A549 (cell line): ENCODE results near the gene CADM1.

Experiments
- CEBPB ChIP-seq, 2 experiments: fragments of >200 bp in 1 of 2; sonication (Bioruptor Twin) in 1 of 2; formaldehyde crosslinking in 1 of 2; IDR thresholded peaks; 2 replicates each; pipeline ENCODE4 v1.6.1; 2012 to 2016
- CTCF ChIP-seq: fragments of >200 bp; sonication (Bioruptor Twin); formaldehyde crosslinking; IDR thresholded peaks from 3 replicates; pipeline ENCODE4 v1.5.1; 2016
- EP300 ChIP-seq, 2 experiments: fragments of >200 bp; sonication (Bioruptor Twin); formaldehyde crosslinking; IDR thresholded peaks; 2 replicates in 1 of 2; 3 replicates in 1 of 2; pipeline ENCODE4 v1.6.1; 2016 to 2017
- HOXB13 ChIP-seq: fragments of 250-450 bp; sonication (Bioruptor Pico); IDR thresholded peaks from 2 replicates; pipeline ENCODE4 v1.5.0; 2020; ENCODE audit warnings: low read depth, mild to moderate bottlenecking, moderate library complexity
- MAFK ChIP-seq: fragments of 450-650 bp; IDR thresholded peaks from 2 replicates; pipeline ENCODE4 v1.6.1; 2014; ENCODE audit not compliant: partially characterized antibody
- POLR2A ChIP-seq: IDR thresholded peaks from 2 replicates; pipeline ENCODE4 v1.6.1; 2012; ENCODE audit warnings: mild to moderate bottlenecking, low read length
- REST ChIP-seq: fragments of 200-600 bp; sonication (generic); IDR thresholded peaks from 2 replicates; pipeline ENCODE4 v1.6.1; 2016; ENCODE audit warnings: antibody characterized with exemption, mild to moderate bottlenecking, moderate library complexity
- SMC3 ChIP-seq: fragments of >200 bp; sonication (Bioruptor Twin); formaldehyde crosslinking; IDR thresholded peaks from 3 replicates; pipeline ENCODE4 v1.6.1; 2018; ENCODE audit warnings: inconsistent platforms
- TF ChIP-seq, protein P1 (sequence below): IDR thresholded peaks from 2 replicates; pipeline ENCODE4 v1.6.1; 2012; ENCODE audit warnings: low read depth, borderline replicate concordance
- TF ChIP-seq, protein P2 (sequence below): fragments of 450-650 bp; IDR thresholded peaks from 2 replicates; pipeline ENCODE4 v1.6.1; 2014; ENCODE audit warnings: antibody characterized with exemption
- TF ChIP-seq, protein P3 (sequence below): IDR thresholded peaks from 2 replicates; pipeline ENCODE4 v1.6.1; 2012

DNA sequence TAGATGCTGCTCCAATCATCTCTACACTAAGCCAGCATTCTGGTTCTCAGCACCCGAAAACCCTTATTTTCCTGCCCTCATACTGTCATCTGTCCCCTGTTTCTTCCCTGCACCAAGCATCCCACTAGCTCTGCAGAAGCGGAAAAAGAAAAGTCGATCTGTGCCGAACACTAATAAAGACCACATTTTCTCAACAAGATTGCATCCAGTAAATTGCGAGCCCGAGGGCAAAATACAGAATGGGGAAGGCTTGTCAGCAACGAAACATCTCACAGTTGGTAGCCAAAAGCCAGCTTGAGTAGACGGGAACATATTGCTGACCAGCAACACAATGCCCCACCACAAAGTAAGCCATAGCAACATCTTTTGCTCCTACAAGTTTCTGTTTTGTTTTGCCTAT, 227.4 kb downstream of the CADM1 start:
- TF ChIP-seq POLR2A (no peak), CTCF (no peak), CEBPB (IDR thresholded peaks at IDR 0.05) (no peak), EP300 (IDR thresholded peaks at IDR 0.05) (no peak), REST (no peak), SMC3 (no peak), HOXB13 (CRISPR knock-in tag) (no peak), MAFK (no peak)
- TF ChIP-seq, protein P1, sequence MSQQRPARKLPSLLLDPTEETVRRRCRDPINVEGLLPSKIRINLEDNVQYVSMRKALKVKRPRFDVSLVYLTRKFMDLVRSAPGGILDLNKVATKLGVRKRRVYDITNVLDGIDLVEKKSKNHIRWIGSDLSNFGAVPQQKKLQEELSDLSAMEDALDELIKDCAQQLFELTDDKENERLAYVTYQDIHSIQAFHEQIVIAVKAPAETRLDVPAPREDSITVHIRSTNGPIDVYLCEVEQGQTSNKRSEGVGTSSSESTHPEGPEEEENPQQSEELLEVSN: no peak
- TF ChIP-seq, protein P2, sequence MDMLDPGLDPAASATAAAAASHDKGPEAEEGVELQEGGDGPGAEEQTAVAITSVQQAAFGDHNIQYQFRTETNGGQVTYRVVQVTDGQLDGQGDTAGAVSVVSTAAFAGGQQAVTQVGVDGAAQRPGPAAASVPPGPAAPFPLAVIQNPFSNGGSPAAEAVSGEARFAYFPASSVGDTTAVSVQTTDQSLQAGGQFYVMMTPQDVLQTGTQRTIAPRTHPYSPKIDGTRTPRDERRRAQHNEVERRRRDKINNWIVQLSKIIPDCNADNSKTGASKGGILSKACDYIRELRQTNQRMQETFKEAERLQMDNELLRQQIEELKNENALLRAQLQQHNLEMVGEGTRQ: no peak
- TF ChIP-seq, protein P3, sequence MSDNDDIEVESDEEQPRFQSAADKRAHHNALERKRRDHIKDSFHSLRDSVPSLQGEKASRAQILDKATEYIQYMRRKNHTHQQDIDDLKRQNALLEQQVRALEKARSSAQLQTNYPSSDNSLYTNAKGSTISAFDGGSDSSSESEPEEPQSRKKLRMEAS: no peak
